Thyroid gland (tissue), 4 donors: ENCODE results near the gene KLF13.

ENCODE experiments used
- CTCF ChIP-seq, 6 experiments: fragments of 200-600 bp in 3 of 6; fragments of 450-650 bp in 3 of 6; sonication (generic) in 3 of 6; IDR thresholded peaks; one replicate each; pipeline ENCODE4 v1.5.1; 2016 to 2019; ENCODE audit warnings: antibody characterized with exemption in 6 of 6, mild to moderate bottlenecking in 2 of 6, inconsistent platforms in 1 of 6, moderate library complexity in 1 of 6
- POLR2A ChIP-seq, 2 donors: fragments of 450-650 bp; IDR thresholded peaks; one replicate each; pipeline ENCODE4 v1.6.1; 2017; ENCODE audit warnings: antibody characterized with exemption in 2 of 2, mild to moderate bottlenecking in 2 of 2, moderate library complexity in 1 of 2

- TF ChIP-seq POLR2A (IDR thresholded peaks at IDR 0.05), result no peak
- no peak for TF ChIP-seq CTCF (IDR thresholded peaks at IDR 0.05)
Measured at GRCh38 chr15:31322504-31322903, 4.1 kb upstream of the KLF13 start.
